KMS-11 (cell line): ENCODE measurements around the gene SHC2.

Experiments
- H2AFZ ChIP-seq: fragments of 200-600 bp; sonication (generic); 2 replicates; pipeline ENCODE4 v1.6.1; 2016; ENCODE audit warnings: antibody characterized with exemption, mixed run types, low read depth
- H3K27ac ChIP-seq: fragments of 200-600 bp; sonication (generic); 2 replicates; pipeline ENCODE4 v1.6.1; 2016; ENCODE audit warnings: mild to moderate bottlenecking, mixed run types
- H3K27me3 ChIP-seq: fragments of 200-600 bp; sonication (generic); 2 replicates; pipeline ENCODE4 v1.6.1; 2017; ENCODE audit warnings: mild to moderate bottlenecking, low read depth, mixed run types, moderate library complexity; ENCODE audit not compliant: insufficient read depth
- H3K36me3 ChIP-seq: fragments of 200-600 bp; sonication (generic); 2 replicates; pipeline ENCODE4 v1.6.1; 2017; ENCODE audit warnings: mild to moderate bottlenecking, mixed run types; ENCODE audit not compliant: insufficient read depth
- H3K4me1 ChIP-seq: fragments of 200-600 bp; sonication (generic); 2 replicates; pipeline ENCODE4 v1.6.1; 2016; ENCODE audit warnings: mild to moderate bottlenecking, low read depth, mixed run types; ENCODE audit not compliant: poor library complexity, severe bottlenecking
- H3K4me2 ChIP-seq: fragments of 200-600 bp; sonication (generic); 2 replicates; pipeline ENCODE4 v1.7.0; 2016; ENCODE audit warnings: mild to moderate bottlenecking, mixed run types
- H3K4me3 ChIP-seq: fragments of 200-600 bp; sonication (generic); IDR thresholded peaks from 2 replicates; pipeline ENCODE4 v1.6.1; 2017; ENCODE audit warnings: low read depth, low read length, mixed read lengths; ENCODE audit not compliant: insufficient read depth
- H3K79me2 ChIP-seq: fragments of 200-600 bp; sonication (generic); 2 replicates; pipeline ENCODE4 v1.6.1; 2016; ENCODE audit warnings: low read depth, mixed run types; ENCODE audit not compliant: insufficient read depth
- H3K9ac ChIP-seq: fragments of 200-600 bp; sonication (generic); 2 replicates; pipeline ENCODE4 v1.6.1; 2016; ENCODE audit warnings: mild to moderate bottlenecking, mixed run types
- H4K20me1 ChIP-seq: fragments of 200-600 bp; sonication (generic); 2 replicates; pipeline ENCODE4 v1.6.1; 2016; ENCODE audit warnings: mild to moderate bottlenecking, mixed run types; ENCODE audit not compliant: insufficient read depth
- CTCF ChIP-seq: fragments of 200-600 bp; sonication (generic); conservative IDR thresholded peaks from 2 replicates; pipeline ENCODE4 v1.6.1; 2017; ENCODE audit warnings: low read depth, mild to moderate bottlenecking, antibody characterized with exemption, low read length, moderate library complexity, mixed read lengths

The SHC2 gene

GRCh38 chr19:374886-375235 is 86.0 kb downstream of the SHC2 start:
- Histone ChIP-seq H4K20me1 (no peaks in the 10 kb centered on the region), H2AFZ (no peak overlapping the region), H3K79me2 (no peaks in the 10 kb centered on the region), H3K4me3 (no peak overlapping the region), H3K27me3 (peaks cover 70% of the 10 kb centered on the region), H3K4me1 (no peaks in the 10 kb centered on the region), H3K4me2 (no peak overlapping the region), H3K27ac (no peak overlapping the region), H3K9ac (no peak overlapping the region), H3K36me3 (no peaks in the 10 kb centered on the region)
- TF ChIP-seq CTCF: no peak

- Histone ChIP-seq H4K20me1 (no peaks in the 10 kb centered on the region), H3K9ac (no peak overlapping the region), H3K79me2 (no peaks in the 10 kb centered on the region), H3K4me2 (no peak overlapping the region), H3K4me3 (no peak overlapping the region), H3K27me3 (peaks cover 71% of the 10 kb centered on the region), H3K4me1 (no peaks in the 10 kb centered on the region), H3K36me3 (no peaks in the 10 kb centered on the region), H3K27ac (no peak overlapping the region), H2AFZ (no peak overlapping the region)
- no peak for TF ChIP-seq CTCF
Observed at GRCh38 chr19:374183-374885, 86.5 kb downstream of the SHC2 start.

GRCh38 chr19:373391-374182 is 87.2 kb downstream of the SHC2 start:
- H3K27me3 ChIP-seq: peaks cover 73% of the 10 kb centered on the region
- no peaks in the 10 kb centered on the region for H4K20me1 ChIP-seq
- H3K4me2 ChIP-seq: no peak overlapping the region
- no peaks in the 10 kb centered on the region for H3K36me3 ChIP-seq
- H2AFZ ChIP-seq: no peak overlapping the region
- no peak for TF ChIP-seq CTCF
- no peaks in the 10 kb centered on the region for H3K79me2 ChIP-seq
- no peaks in the 10 kb centered on the region for H3K4me1 ChIP-seq
- H3K27ac ChIP-seq: no peak overlapping the region
- H3K4me3 ChIP-seq: no peak overlapping the region
- H3K9ac ChIP-seq: no peak overlapping the region

- no peak for TF ChIP-seq CTCF
- Histone ChIP-seq H3K4me2 (no peak overlapping the region), H3K9ac (no peak overlapping the region), H3K4me3 (no peak overlapping the region), H3K79me2 (no peaks in the 10 kb centered on the region), H3K27ac (no peak overlapping the region), H3K4me1 (no peaks in the 10 kb centered on the region), H3K27me3 (peaks cover 80% of the 10 kb centered on the region), H3K36me3 (no peaks in the 10 kb centered on the region), H4K20me1 (no peaks in the 10 kb centered on the region), H2AFZ (no peak overlapping the region)
Observed at GRCh38 chr19:372306-372890, 88.4 kb downstream of the SHC2 start.
